Stimulated activated CD8-positive, alpha-beta memory T cell treated with anti-CD3 and anti-CD28 coated beads, Interleukin-2, amount 100 ng/mL, for 48 hours (primary cell): ENCODE data around the gene ACAP2.
"Not testable (repeated sequence)": the region's sequence is repeated elsewhere in the genome, so short reads cannot be mapped to it uniquely, and the experiment has no call there.

Experiments used
- DNase-seq, 2 donors: peaks; one replicate each; pipeline ENCODE4 v3.0.0-alpha.2; 2020; ENCODE audit warnings: low read depth in 2 of 2

The ACAP2 gene

GRCh38 chr3:195394024-195394423 lies 48.8 kb downstream of the ACAP2 start:
- DNase-seq: no peak

GRCh38 chr3:195388380-195388779 lies 54.4 kb downstream of the ACAP2 start:
- DNase-seq: no peak

DNA sequence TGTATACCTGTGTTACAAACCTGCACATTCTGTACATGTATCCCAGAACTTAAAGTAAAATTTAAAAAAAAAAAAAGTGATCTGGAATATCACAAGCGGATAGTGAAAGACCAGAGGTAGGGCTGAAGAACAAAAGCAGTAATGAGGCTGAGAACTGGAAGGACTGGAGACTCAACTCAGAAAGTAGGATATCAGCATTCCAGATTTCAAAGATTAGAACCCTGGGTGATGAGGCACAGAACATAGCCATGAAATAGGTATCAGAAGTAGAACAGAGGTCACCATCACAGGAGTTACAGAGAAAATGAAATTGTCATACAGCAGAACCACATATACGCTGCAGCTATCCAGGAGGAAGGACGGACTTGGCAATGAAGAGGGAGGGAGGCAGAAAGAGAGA lies 56.1 kb downstream of the ACAP2 start:
- DNase-seq: no peak

- no peak for DNase-seq
Measured at GRCh38 chr3:195385526-195385925, 57.3 kb downstream of the ACAP2 start.

DNA sequence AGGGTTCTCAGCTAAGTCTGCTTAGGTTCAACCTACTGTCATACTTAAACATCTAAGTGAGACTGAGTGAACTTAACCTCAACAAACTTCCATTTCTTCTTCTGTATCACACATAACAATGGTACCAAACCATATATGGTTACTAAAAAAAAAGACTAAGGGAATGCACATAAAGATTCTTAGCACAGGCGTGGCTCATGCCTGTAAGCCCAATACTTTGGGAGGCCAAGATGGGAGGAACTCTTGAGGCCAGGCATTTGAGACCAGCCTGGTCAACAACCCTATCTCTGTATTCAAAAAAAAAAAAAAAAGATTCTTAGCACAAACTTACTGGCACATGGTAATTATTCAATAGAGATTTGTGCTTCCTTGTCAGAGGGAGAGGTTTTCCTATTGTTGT lies 57.9 kb downstream of the ACAP2 start:
- no peak for DNase-seq

DNA sequence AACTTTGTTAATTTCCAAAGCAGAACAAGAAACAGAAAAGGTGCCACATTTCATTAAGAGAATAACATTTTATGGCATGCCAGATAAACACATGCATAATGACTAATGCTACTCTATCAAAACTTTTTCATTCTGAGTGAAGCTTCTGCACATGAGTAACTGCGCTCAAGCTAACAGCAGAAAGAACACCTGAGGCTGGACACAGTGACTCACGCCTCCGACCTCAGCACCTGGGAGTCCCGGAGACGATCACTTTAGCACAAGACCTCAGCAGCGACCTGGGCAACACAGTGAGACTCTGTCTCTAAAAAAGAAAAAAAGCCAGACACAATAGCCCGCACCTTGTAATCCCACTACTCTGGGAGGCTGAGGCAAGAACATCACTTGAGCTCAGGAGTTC lies 70.6 kb downstream of the ACAP2 start:
- no peak for DNase-seq

- no peak for DNase-seq
Measured at GRCh38 chr3:195366200-195366925, 76.5 kb downstream of the ACAP2 start.

DNA sequence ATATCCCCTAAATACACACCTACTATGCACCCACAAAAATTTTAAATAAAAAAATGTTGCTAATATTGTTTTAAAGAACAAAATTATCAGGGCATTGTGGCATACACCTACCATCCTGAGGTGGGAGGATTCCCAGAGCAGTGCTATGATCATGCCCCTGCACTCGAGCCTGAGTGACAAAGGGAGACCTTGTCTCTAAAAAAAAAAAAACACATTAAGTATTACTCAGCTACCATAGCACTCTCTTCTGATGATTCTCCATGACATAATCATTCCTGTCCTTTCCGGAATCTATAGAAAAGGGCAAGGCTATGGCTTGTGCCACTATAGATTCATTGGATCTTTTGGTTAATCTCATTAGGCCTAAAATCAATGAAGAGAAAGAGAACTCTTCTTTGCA lies 77.4 kb downstream of the ACAP2 start:
- no peak for DNase-seq

GRCh38 chr3:195357797-195358196 lies 85.0 kb downstream of the ACAP2 start:
- DNase-seq: not testable (repeated sequence)

DNA sequence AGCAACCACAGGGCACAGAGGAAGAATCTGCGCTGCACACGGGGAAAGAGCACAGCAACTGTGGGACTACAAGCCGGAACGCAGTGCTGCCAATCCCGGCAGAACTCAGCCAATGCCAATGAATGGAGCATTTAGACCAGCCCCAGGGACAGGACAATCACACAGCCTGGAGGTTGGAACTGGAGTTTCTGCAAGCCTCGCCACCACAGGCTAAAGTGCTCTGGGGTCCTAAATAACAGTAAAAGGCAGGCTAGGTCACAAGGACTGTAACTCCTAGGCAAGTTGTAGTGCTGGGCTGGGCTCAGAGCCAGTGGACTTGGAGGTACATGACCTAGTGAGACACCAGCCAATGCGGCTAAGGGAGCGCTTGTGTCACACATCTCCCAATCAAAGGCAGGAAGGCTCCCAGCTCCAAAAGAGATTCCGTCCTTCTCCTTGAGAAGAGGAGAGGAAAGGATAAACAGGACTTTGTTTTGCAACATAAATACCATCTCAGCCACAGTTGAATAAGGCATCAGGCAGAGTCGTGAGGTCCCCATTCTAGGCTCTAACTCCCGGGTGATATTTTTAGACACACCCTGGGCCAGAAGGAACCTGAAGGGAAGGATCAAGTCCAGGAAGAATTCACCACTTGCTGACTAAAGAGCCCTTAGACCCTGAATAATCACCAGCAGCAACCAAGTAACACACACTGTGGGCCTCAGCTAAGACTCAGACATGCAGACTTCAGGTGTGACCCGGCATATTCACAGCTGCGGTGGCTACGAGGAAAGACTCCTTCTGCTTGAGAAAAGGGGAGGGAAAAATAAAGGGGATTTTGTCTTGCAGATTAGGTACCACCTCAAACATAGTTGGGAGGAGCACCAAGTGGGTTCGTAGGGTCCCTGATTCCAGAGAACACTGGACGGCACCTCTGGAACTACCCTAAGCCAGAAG lies 86.4 kb downstream of the ACAP2 start:
- no peak for DNase-seq

GRCh38 chr3:195354009-195354408 lies 88.8 kb downstream of the ACAP2 start:
- DNase-seq: not testable (repeated sequence)

DNA sequence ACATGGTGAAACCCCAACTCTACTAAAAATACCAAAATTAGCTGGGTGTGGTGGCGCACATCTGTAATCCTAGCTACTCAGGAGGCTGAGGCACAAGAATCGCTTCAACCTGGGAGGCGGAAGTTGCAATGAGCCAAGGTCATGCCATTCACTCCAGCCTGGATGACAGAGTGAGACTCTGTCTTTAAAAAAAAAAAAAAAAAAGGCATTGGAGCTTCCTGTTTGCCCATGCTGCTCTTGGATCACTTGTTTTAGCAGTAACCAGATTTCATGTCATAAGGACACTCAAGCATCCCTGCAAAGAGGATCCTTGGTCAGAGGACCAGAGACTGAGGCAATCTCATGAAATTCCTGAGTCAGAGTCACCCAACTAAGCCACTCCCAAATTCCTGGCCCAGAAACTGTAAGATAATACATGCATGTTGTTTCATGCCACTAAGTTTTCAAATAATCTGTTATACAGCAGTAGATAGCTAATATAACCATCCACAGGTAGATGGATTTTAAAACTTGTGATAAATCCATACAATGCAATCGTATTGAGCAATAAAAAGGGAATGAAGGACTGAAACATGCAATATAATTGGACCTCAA lies 89.8 kb downstream of the ACAP2 start:
- DNase-seq: no peak

- no peak for DNase-seq
Measured at GRCh38 chr3:195348426-195349115, 94.2 kb downstream of the ACAP2 start.

DNA sequence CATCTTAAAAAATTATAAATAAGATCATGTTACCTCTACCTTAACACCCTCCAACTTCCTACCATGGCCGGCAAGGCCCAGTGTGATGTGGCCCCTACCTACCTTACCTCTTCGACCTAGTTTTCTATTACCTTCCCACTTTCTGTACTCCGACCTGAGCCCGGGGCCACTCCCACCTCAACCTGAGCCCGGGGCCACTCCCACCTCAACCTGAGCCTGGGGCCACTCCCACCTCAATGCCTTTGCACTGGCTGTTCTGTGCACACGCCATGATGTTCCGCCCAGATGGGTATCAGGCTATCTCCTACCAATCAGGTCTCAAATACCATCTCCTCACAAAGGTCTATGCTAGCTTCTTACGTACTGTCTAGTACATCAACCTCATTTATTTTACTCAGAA lies 105.1 kb downstream of the ACAP2 start:
- no peak for DNase-seq

DNA sequence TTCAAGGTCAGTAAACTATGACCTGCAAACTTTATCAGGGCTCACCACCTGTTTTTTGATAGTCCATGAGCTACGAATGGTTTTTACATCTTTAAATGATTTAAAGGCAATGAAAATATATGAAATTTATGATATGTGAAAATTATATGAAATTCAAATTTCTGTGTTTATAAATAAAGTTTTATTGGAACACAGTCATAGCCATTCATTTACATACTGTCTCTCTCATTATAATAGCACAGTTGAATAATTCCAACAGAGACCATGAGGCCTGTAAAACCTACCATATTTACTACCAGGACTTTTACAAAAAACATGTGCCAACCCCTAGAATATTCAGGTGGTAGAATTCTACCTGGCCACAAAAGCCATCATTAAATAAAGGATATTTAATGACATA lies 107.9 kb downstream of the ACAP2 start:
- no peak for DNase-seq

GRCh38 chr3:195319060-195319459 lies 123.8 kb downstream of the ACAP2 start:
- DNase-seq: no peak

DNA sequence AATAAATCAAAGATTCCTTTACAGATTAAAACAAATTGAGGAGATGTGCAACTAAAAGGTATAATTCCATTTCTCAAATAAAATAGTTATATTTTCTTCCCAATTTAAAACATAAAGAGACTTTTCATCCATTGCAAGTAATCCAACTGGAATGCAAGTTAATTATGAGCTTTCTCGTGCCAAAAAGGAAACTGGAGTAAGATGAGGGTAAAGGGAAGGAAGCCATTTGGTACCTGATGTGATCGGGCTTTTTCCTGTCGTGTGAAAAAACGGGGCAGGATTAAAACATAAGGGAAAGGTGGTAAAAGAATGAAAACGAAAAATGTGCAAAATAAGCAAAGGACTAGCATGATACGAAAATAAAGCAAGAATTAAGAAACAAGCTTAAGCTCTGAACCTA lies 130.1 kb downstream of the ACAP2 start:
- no peak for DNase-seq

DNA sequence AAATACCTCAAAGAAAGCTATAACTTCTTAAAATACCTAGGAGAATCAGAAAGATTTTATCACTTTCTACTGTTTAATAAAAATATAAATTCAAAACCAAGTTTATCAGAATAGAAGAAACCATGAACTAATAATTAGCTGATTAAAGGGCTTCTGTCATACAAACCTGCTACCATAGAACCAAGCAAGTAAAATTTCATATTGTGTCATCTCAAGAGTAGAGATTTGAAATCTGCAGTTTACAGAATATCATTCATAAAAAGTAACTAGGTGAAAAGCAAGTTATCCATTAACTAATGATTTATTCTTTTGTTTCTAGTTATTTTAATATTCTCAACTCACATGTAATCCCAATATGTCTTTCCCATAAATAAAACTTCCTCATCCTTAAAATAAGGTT lies 135.1 kb downstream of the ACAP2 start:
- DNase-seq: no peak

- DNase-seq: no peak
Measured at GRCh38 chr3:195306369-195306768, 136.5 kb downstream of the ACAP2 start.

- DNase-seq: no peak
Measured at GRCh38 chr3:195302431-195302830, 140.4 kb downstream of the ACAP2 start.

- no peak for DNase-seq
Measured at GRCh38 chr3:195297446-195297845, 145.4 kb downstream of the ACAP2 start.

DNA sequence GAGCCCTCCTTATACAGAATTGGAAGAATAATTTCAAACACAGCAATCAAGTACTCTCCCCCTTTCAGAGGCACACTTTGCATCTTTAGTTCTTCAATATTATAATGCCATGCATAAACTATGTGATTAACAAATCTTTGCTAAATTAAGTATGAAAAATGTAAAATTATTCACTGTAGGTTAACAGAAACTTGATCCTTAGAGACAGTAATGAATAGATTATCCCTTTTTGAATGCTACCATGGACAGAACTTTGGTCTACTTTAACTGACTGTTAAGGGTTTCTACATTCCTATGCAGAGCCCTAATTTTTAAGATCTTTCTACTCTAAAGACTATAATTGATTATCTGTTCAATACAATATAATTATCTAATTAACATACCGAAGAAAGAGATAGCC lies 146.2 kb downstream of the ACAP2 start:
- no peak for DNase-seq
